ENCODE measurements around the gene USP15.

GRCh38 chr12:62270872-62271271 is 10.7 kb downstream of the USP15 start:
- TF ChIP-seq CTCF (IDR thresholded peaks at IDR 0.05; ENCODE audit: low read depth, low read length) (no peak), EZH2phosphoT487 (IDR thresholded peaks at IDR 0.05; ENCODE audit: low read depth) (no peak)

Data from OCI-LY3 (cell line).